ENCODE results near the gene SLC29A3.

DNA sequence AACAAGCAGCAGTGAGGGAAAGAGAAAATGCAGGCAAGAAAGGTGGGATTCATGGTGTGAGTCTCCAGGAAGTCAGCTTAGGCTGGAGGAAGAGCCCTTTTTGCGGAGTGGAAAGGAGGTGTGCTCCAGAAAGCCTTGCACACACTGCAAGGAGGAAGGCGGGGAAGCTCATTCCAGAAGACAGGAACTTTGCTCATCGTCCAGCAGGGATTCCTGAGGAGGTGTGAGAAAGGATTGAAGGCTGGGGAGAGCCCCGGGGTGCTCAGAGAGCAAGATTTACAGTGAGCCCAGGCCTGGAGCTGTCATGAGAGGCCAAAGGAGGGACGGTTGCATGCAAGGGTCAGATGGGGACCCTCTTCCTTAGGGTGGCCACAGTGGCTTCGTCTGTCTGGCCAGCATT, 17.6 kb downstream of the SLC29A3 start:
- TF ChIP-seq, protein P1, sequence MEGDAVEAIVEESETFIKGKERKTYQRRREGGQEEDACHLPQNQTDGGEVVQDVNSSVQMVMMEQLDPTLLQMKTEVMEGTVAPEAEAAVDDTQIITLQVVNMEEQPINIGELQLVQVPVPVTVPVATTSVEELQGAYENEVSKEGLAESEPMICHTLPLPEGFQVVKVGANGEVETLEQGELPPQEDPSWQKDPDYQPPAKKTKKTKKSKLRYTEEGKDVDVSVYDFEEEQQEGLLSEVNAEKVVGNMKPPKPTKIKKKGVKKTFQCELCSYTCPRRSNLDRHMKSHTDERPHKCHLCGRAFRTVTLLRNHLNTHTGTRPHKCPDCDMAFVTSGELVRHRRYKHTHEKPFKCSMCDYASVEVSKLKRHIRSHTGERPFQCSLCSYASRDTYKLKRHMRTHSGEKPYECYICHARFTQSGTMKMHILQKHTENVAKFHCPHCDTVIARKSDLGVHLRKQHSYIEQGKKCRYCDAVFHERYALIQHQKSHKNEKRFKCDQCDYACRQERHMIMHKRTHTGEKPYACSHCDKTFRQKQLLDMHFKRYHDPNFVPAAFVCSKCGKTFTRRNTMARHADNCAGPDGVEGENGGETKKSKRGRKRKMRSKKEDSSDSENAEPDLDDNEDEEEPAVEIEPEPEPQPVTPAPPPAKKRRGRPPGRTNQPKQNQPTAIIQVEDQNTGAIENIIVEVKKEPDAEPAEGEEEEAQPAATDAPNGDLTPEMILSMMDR (optimal IDR thresholded peaks at IDR 0.05 in 1 of 3, IDR thresholded peaks at IDR 0.05 in 1 of 3, conservative IDR thresholded peaks at IDR 0.05 in 1 of 3; ENCODE audit: extremely low read depth in 1 of 3, insufficient read depth in 2 of 3, low read length in 3 of 3), result no peak
- TF ChIP-seq EZH2 (IDR thresholded peaks at IDR 0.05; ENCODE audit: low read length), result no peak
